HG03520 (cell line): ENCODE results near the gene BPIFB1.

Source experiments
- ATAC-seq: cut with Tn5 transposase; IDR thresholded peaks from one replicate; pipeline ENCODE4 v1.9.1; 2021; ENCODE audit warnings: mild to moderate bottlenecking, moderate library complexity; ENCODE audit not compliant: unreplicated experiment

Gene BPIFB1

DNA sequence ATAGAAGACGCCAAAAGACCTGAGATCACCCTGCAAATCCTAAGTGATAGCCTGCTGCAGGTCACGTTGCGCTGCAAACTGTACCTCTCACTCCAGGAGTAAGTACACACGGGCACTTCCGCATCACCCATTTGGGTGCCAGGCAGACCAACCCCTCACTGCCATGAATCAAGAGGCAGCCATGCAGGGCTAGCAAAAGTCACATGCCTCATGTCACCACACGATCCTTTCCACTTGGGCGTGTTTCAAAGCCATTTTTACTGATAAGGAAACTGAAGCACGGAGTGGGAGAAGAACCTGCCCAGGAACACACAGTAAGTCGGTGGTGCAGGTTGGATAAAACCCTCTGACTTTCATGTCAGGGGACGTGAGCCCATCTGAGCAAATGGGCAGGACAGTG, 37.0 kb downstream of the BPIFB1 start:
- no peak for ATAC-seq

- no peak for ATAC-seq
These were observed 39.4 kb downstream of the BPIFB1 start for GRCh38 chr20:33322456-33322855.

DNA sequence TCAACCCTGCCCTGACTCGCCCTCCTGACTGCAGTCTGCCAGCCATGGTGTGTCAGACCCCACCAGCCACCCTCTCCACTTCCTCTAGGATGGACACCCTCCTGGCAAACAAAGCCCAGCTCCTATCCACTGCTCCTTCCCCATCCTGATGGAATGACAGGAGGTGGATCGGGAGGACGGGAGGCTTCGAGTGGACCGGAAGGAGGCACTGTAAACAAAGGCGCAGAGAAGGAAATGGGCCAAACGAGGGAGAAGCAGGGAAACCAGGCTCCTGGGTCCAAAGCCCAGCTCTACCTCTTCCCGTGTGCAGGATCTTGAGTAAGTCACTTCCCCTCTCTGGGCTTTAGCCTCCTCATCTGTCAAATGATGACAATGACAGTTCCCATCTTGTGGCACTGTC, 40.2 kb downstream of the BPIFB1 start:
- ATAC-seq, result no peak

DNA sequence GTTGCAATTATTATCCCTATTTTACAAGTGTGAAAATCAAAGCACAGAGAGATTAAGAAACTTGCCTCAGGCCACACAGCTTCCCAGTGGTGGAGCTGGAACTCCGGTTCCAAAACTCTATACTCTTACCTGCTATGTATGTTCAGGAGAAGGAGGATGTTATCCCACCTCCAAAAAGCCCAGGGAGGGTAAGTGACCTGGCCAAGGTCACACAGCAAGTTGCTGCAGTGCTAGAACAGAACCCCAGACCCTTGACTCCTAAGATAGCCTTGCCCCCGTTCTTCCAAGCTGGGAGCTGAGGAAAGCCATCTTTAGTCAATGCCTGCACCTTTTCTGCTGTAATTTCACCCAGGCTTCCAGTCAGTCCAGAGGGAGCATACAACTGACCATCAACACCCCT, 42.3 kb downstream of the BPIFB1 start:
- no peak for ATAC-seq

DNA sequence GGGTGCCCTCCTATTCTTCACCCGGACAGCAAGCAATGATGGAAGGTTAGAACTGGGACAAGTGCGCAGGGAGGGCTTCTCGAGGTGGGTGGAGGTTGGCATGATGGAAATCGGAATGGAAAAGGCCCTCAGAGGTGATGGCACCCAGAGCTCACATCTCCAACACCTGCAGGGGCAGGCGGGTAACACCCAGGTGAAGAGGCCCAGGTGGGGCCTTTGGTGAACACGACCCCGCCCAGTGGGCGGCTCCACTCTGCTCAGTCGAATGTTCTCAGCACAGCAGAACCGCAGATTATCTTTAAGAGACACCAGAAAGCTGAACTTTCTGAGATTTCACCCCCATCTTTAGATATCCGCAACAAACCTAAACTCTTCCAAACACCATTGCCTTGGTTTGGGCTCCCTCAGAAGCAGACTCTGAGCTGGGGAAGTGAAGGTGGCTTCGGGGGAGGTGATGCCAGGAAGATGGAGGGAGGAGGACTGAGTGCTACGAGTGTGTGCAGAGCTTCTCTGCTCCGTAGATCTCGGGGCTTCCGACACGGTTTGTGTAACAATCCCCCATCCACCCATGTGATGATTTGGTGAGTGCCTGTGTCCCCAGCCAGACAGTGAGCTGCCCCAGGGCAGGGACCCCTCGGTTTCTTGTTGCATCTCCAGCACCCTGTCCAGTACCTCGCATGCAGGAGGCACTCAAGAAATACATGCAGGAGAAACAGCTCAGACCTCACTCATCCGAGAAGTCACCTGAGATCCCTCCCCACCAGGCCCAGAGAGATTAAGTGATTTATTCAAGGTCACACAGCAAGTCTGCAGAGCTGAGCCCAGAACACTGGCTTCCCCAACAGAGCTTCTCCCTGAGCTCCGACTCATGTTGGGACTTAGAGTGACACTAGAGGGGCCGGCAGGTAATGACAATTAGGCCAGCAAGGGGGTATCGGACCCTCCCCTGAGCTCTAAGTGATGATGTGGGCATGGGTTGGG, 45.4 kb downstream of the BPIFB1 start:
- no peak for ATAC-seq

GRCh38 chr20:33332905-33333456, 50.0 kb downstream of the BPIFB1 start:
- no peak for ATAC-seq

DNA sequence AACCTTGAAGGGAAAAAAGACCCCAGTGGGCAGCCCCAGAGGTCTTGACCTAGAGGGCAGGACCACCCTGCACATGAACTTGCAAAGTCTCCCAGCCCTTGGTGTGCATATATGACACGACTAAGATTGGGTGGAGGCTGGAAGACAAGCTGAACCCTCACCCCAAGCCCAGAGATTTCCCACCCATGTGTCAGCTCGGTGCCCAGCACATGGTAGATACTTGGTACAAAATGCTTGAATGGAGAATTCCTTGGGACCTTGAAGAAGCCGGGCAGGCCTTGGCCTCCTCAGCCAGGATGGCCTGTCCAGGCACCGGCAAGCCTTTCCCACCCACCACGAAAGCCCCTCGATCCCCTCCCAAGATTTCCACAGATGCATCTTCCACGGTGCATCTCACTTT, 50.6 kb downstream of the BPIFB1 start:
- ATAC-seq, result no peak

DNA sequence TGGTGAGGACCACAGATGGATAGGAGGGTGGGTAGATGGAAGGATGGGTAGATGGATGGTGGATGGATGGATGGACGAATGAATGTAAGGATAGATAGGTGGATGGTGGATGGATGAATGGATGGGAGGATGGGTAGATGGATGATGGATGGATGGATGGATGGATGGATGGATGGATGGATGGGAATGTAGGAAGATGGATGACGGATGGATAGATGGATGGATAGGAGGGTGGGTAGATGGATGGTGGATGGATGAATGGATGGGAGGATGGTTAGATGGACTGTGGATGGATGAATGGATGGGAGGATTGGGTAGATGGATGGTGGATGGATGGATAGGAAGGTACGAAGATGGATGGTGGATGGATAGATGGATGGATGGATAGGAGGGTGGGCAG, 51.1 kb downstream of the BPIFB1 start:
- ATAC-seq, result no peak

GRCh38 chr20:33336375-33336774, 53.4 kb downstream of the BPIFB1 start:
- no peak for ATAC-seq

GRCh38 chr20:33337119-33337518, 54.1 kb downstream of the BPIFB1 start:
- no peak for ATAC-seq

DNA sequence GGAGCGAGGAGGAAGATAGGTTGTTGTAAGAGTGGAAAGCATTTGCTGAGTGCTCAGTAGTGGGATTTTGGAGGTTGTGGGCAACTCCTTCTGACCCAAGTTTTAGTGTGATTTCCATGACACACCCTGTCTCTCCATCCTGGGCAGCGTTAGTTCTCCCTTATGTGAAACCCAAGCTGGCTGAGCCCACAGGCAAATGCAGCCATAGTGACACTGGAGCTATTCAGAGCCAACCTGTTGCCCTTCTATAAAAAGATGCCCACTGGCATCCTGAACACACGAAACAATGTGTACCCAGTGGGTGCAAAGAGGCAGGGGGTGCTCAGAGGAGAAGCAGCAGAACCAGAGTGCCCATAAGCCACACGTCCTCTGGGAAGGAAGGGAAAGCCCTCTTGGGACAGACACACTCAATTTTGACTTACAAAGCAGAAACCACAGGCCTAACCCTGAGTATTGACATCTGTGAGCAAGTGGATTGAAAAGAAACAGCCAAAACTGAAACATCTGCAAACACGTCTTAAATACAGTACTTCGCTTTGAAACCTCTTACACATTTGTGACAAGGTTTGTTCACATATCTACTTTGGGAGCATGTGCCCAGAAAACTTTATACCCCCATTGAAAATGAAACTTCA, 54.6 kb downstream of the BPIFB1 start:
- ATAC-seq, result no peak

- ATAC-seq, result no peak
These were observed 55.6 kb downstream of the BPIFB1 start for GRCh38 chr20:33338467-33339258.

GRCh38 chr20:33339515-33340058, 56.6 kb downstream of the BPIFB1 start:
- no peak for ATAC-seq

DNA sequence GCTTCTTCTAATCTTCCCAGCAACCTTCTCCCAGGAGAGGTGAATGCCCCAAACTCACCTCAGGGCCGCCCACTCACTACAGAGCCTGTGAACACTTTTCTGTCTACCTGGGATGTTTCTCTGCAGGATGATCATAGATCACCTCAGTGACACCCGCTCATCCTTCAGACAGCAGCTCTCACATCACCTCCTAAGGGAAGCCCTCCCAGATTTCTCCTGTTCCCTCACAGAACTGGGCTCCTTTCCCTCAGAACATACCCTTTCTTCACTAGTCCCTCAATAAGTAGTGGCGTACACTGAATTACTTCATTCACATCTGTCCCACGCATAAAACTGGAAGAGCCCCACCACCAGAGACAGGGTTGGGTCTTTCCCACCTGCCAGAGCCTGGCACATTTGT, 60.5 kb downstream of the BPIFB1 start:
- no peak for ATAC-seq

- no peak for ATAC-seq
These were observed 62.3 kb downstream of the BPIFB1 start for GRCh38 chr20:33345342-33345741.

DNA sequence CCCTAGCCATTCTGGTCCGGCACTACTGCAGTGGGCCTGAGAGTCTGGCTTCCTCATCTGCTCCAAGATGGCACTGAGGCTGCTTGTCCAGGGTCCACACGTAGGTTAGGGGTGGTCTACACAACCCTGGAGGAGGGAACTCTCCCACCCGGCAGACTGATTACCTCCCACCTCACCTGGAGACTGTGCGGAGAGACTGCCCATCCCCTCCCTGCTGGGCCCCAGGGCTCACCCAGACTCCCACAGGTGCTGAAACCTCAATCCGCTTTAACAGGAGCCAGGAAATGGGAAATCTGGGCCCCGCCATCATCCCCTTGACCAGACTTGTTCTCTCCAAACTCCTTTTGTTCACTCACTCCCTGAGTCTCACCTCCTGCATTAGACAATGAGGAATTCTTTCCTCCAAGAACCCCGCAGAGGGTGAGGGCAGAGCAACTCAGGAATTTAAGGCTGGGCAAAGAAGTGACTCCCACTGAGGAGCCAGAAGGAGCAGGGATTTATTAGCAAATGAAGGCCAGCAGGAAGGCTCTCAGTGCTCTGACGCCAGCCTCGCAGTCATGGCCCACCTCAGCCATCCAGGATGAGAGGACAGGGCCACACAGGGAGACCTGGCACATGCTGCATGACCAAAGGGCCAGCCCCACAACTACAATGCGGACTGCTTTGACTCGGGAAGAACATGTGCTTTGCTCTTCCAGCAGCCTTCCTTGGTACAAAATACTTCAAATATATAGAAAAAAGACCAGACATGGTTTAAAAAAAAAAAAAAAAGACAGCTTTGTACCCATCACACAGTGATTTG, 65.3 kb downstream of the BPIFB1 start:
- ATAC-seq, result no peak

DNA sequence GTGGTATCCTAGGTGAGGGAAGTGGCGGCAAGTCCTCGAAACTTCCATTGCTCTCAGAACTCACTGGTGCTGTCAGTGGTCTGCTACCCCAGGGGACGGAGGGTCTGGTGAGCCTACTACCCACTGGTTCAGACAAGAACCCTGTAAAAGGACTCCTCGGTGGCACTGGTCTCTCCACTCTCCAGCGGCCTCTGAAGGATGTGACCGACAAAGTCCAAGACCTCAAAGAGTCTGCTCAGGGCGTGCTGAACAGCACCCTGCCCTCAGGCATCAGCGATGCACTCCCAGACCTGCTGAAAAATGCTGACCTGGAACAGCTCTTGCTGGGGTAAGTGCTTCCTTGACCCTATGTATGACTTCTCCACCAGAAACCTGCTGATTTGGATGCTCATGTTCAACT, 66.5 kb downstream of the BPIFB1 start:
- ATAC-seq, result no peak

GRCh38 chr20:33351696-33352095, 68.7 kb downstream of the BPIFB1 start:
- ATAC-seq, result no peak

DNA sequence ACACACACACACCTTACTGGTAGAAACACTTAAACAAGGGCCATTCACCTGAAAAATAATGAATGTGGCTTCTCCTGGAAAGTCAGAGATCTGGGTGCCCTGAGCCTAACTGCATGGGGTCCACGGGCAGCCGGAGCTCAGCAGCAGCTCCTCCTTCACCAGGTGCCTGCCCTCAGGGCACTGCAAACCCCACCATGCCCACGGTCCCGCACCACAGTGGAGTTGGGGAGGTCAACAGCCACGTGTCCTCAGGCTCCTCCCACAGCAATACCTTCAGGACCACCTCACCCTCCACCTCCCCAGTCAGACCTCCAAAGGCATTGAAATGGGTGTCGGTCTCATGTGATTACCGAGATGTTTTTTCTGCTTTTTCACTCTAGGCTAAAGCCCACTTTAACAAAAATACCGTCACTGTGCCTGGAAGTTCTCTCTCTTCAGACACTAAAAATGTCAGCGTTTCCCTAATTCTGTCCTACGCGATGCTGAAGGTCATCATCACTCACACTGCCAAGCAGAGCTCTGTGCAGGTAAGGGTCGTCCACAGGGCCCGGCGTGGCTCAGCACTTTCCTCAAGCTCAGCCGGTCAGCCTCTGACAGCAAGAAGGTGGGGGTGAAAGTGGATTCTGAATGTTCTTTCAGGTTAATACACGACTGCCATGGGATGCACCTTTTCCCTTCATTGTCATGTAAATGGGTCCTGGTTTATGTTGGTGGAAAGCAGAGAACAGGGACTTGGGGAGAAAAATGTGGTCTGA, 69.4 kb downstream of the BPIFB1 start:
- no peak for ATAC-seq
